Caco-2 (cell line): ENCODE data around the gene SDR42E2. TPM values are rescaled to one million over a fixed set of nuclear protein-coding genes. Genes with fewer than 3 reads are reported as not detected.

Experiments used
- BruUV-seq: library from RNA; stranded (reverse); fragments of 400-500 nt; replicated peaks from 2 replicates; lab custom pipeline; 2021; lab: Mats Ljungman, UMichigan
- CTCF ChIA-PET: fragments of 300-600 bp; sonication (Branson Sonifier 250); formaldehyde crosslinking; loops from one replicate; lab custom pipeline; 2022; ENCODE audit warnings: antibody characterized with exemption; lab: Charles Lee
- POLR2A ChIA-PET: fragments of 300-600 bp; sonication (Branson Sonifier 250); formaldehyde crosslinking; loops from one replicate; lab custom pipeline; 2022; ENCODE audit warnings: antibody characterized with exemption; lab: Charles Lee
- DNase-seq, 2 experiments: peaks; one replicate each; pipeline versions ENCODE4 v3.0.0 to v3.0.0-alpha.2; 2020 to 2022
- H3K27me3 ChIP-seq: replicated peaks from 2 replicates; pipeline ENCODE4 v1.6.0; 2011; ENCODE audit warnings: low read length; ENCODE audit not compliant: control insufficient read depth, insufficient read depth
- H3K36me3 ChIP-seq: 2 replicates; pipeline ENCODE4 v1.5.1; 2011; ENCODE audit warnings: low read length; ENCODE audit not compliant: control insufficient read depth, insufficient read depth
- H3K4me1 ChIP-seq: fragments of 250-450 bp; sonication (Bioruptor Pico); 2 replicates; pipeline ENCODE4 v1.5.1; 2020; ENCODE audit warnings: mild to moderate bottlenecking
- H3K4me3 ChIP-seq: 2 replicates; pipeline ENCODE4 v1.5.1; 2011; ENCODE audit warnings: low read depth, mild to moderate bottlenecking, control low read depth, low read length
- H3K9me3 ChIP-seq: fragments of 250-450 bp; sonication (Bioruptor Pico); 2 replicates; pipeline ENCODE4 v1.5.1; 2020; ENCODE audit warnings: mild to moderate bottlenecking, moderate library complexity
- H3K27ac Mint-ChIP-seq: one replicate; pipeline ENCODE4 v1.8.0; 2022; ENCODE audit warnings: mixed read lengths; ENCODE audit not compliant: unreplicated experiment
- H3K27me3 Mint-ChIP-seq: one replicate; pipeline ENCODE4 v1.8.0; 2022; ENCODE audit warnings: mixed read lengths; ENCODE audit not compliant: insufficient read depth, unreplicated experiment
- H3K36me3 Mint-ChIP-seq: one replicate; pipeline ENCODE4 v1.8.0; 2022; ENCODE audit warnings: mild to moderate bottlenecking, mixed read lengths; ENCODE audit not compliant: insufficient read depth, unreplicated experiment
- H3K4me1 Mint-ChIP-seq: one replicate; pipeline ENCODE4 v1.8.0; 2022; ENCODE audit warnings: low read depth, mixed read lengths; ENCODE audit not compliant: unreplicated experiment
- H3K4me3 Mint-ChIP-seq: one replicate; pipeline ENCODE4 v1.8.0; 2022; ENCODE audit warnings: mild to moderate bottlenecking, moderate library complexity, mixed read lengths; ENCODE audit not compliant: unreplicated experiment
- H3K9me3 Mint-ChIP-seq: one replicate; pipeline ENCODE4 v1.8.0; 2022; ENCODE audit warnings: mixed read lengths; ENCODE audit not compliant: unreplicated experiment
- intact Hi-C: fragments of 100-400 bp; cut with micrococcal nuclease; formaldehyde crosslinking; loops from one replicate; pipeline ENCODE4 v1.10.0; 2022; ENCODE audit not compliant: unreplicated experiment
- total RNA-seq: library from RNA; stranded (reverse); gene quantifications from 2 replicates; pipeline ENCODE4 v1.2.3, GENCODE V29; 2022
- TF ChIP-seq, protein P1 (sequence below), 2 experiments: fragments of 200-600 bp in 1 of 2; IDR thresholded peaks; 1 replicate in 1 of 2; 2 replicates in 1 of 2; pipeline versions ENCODE4 v1.5.1 to v1.8.0; 2011 to 2022; ENCODE audit warnings: antibody characterized with exemption in 1 of 2, control low read depth in 1 of 2, inconsistent platforms in 1 of 2, low read depth in 1 of 2, low read length in 1 of 2, mild to moderate bottlenecking in 1 of 2, moderate library complexity in 1 of 2; ENCODE audit not compliant: insufficient read depth in 1 of 2, severe bottlenecking in 1 of 2, unreplicated experiment in 1 of 2

SDR42E2 gene
- total RNA-seq, 1 experiment from 2014 or later, result not detected

DNA sequence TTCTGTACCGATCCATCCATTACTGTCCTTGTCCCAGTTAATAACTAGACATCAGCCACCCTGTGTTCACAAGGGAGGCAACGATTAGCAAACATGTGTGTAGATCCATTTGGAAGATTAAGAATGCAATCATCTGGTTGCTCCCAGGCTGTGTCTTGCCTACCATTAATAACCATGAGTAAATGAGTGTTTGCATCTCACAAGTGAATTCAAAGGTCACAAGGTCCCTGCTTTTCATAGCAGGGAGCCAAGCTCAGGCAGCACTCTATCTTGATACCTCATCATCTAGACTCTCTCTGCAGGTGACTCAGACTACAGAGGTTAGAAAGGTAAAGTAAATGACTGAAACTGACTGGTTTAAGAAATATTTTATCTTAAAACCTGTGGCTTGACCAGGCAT lies 44.7 kb upstream of the SDR42E2 start:
- ChIA-PET CTCF (no interaction called here), POLR2A (no interaction called here)
- Histone ChIP-seq H3K4me3 (no peak overlapping the region), H3K27me3 (no peaks in the 10 kb centered on the region), H3K9me3 (no peaks in the 10 kb centered on the region), H3K4me1 (no peaks in the 10 kb centered on the region), H3K36me3 (no peaks in the 10 kb centered on the region)
- intact Hi-C loops, result no loop called here
- H3K27ac Mint-ChIP-seq, result no peak overlapping the region
- no peak for DNase-seq
- BruUV-seq, result no TSS peak
- peaks cover 6% of the 10 kb centered on the region for H3K9me3 Mint-ChIP-seq
- no peaks in the 10 kb centered on the region for H3K36me3 Mint-ChIP-seq
- no peaks in the 10 kb centered on the region for H3K4me1 Mint-ChIP-seq
- H3K4me3 Mint-ChIP-seq, result no peak overlapping the region
- TF ChIP-seq, protein P1, sequence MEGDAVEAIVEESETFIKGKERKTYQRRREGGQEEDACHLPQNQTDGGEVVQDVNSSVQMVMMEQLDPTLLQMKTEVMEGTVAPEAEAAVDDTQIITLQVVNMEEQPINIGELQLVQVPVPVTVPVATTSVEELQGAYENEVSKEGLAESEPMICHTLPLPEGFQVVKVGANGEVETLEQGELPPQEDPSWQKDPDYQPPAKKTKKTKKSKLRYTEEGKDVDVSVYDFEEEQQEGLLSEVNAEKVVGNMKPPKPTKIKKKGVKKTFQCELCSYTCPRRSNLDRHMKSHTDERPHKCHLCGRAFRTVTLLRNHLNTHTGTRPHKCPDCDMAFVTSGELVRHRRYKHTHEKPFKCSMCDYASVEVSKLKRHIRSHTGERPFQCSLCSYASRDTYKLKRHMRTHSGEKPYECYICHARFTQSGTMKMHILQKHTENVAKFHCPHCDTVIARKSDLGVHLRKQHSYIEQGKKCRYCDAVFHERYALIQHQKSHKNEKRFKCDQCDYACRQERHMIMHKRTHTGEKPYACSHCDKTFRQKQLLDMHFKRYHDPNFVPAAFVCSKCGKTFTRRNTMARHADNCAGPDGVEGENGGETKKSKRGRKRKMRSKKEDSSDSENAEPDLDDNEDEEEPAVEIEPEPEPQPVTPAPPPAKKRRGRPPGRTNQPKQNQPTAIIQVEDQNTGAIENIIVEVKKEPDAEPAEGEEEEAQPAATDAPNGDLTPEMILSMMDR (IDR thresholded peaks at IDR 0.05; ENCODE audit: insufficient read depth in 1 of 2, low read depth in 1 of 2, low read length in 1 of 2, severe bottlenecking in 1 of 2, unreplicated experiment in 1 of 2), result no peak
- peaks cover 9% of the 10 kb centered on the region for H3K27me3 Mint-ChIP-seq

DNA sequence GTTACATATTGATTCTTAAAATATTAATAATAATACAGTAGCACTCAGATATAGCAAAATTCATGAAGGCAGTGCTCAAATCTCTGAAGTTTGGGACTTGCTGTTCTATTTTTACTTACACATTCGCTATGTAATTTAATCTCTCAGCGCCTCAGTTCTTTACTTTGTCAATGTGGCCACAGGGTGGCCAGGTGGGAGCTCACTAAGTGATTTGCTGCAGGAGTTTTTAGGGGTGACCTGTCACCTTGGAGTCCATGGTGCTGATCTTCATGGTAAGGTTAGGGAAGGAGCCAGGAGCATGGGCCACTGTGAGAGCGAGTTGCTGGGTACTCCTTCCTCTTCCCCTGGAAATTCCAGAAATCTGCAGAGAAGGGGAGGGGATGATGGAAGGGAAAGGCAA lies 41.9 kb upstream of the SDR42E2 start:
- Histone ChIP-seq H3K27me3 (no peaks in the 10 kb centered on the region), H3K9me3 (no peaks in the 10 kb centered on the region), H3K36me3 (no peaks in the 10 kb centered on the region), H3K4me3 (no peak overlapping the region), H3K4me1 (no peaks in the 10 kb centered on the region)
- DNase-seq, result no peak
- ChIA-PET CTCF (interaction anchor here (1.1 to 1.5 kb wide), 2 partner anchors 43 to 68 kb away, joined by 5 to 13 read pairs; no protein-coding TSS in a partner anchor), POLR2A (no interaction called here)
- Mint-ChIP-seq H3K27ac (no peak overlapping the region), H3K4me3 (no peak overlapping the region), H3K27me3 (peaks cover 9% of the 10 kb centered on the region), H3K36me3 (no peaks in the 10 kb centered on the region), H3K9me3 (peaks cover 6% of the 10 kb centered on the region), H3K4me1 (no peaks in the 10 kb centered on the region)
- intact Hi-C loops, result loop anchor here (5.0 kb wide), 1 partner anchor 67 kb away; no protein-coding TSS in a partner anchor
- BruUV-seq, result no TSS peak
- TF ChIP-seq, protein P1 (IDR thresholded peaks at IDR 0.05; ENCODE audit: insufficient read depth in 1 of 2, low read depth in 1 of 2, low read length in 1 of 2, severe bottlenecking in 1 of 2, unreplicated experiment in 1 of 2), result no peak

DNA sequence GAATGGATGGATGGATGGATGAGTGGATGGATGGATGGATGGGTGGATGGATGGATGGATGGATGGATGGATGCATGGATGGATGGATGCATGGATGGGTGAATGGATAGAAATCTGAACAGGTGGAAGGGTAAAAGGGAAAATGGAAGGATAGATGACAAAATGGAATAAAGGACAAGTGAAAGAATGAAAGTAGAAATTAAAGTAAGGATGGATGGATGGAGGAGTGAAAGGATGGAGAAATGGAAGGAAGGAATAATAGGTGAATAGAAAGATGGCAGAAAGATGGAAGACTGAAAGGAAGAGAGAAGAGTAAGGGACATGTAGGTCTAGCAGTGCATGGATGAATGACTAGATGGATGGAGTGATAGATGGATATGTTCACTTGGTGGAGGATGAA lies 40.1 kb upstream of the SDR42E2 start:
- BruUV-seq, result no TSS peak
- no peaks in the 10 kb centered on the region for H3K9me3 ChIP-seq
- Mint-ChIP-seq H3K36me3 (no peaks in the 10 kb centered on the region), H3K27me3 (peaks cover 9% of the 10 kb centered on the region), H3K9me3 (peaks cover 6% of the 10 kb centered on the region), H3K27ac (no peak overlapping the region), H3K4me1 (no peaks in the 10 kb centered on the region), H3K4me3 (no peak overlapping the region)
- no peaks in the 10 kb centered on the region for H3K4me1 ChIP-seq
- no peaks in the 10 kb centered on the region for H3K36me3 ChIP-seq
- ChIA-PET POLR2A (no interaction called here), CTCF (no interaction called here)
- no peak overlapping the region for H3K4me3 ChIP-seq
- intact Hi-C loops, result loop anchor here (5.0 kb wide), 1 partner anchor 65 kb away; no protein-coding TSS in a partner anchor
- TF ChIP-seq, protein P1 (IDR thresholded peaks at IDR 0.05; ENCODE audit: insufficient read depth in 1 of 2, low read depth in 1 of 2, low read length in 1 of 2, severe bottlenecking in 1 of 2, unreplicated experiment in 1 of 2), result no peak
- DNase-seq, result no peak
- H3K27me3 ChIP-seq, result no peaks in the 10 kb centered on the region
